B cell (primary cell): ENCODE results near the gene BICDL2.

ENCODE experiments used
- CTCF ChIP-seq: fragments of 200-600 bp; IDR thresholded peaks from one replicate; pipeline ENCODE4 v1.8.0; 2022; ENCODE audit warnings: antibody characterized with exemption, mild to moderate bottlenecking
- EZH2 ChIP-seq: IDR thresholded peaks from 2 replicates; pipeline ENCODE4 v1.6.1; 2012; ENCODE audit warnings: borderline replicate concordance, low read depth, mild to moderate bottlenecking, moderate library complexity, low read length; ENCODE audit not compliant: insufficient read depth, poor library complexity, severe bottlenecking

- no peak for TF ChIP-seq CTCF
- TF ChIP-seq EZH2 = no peak
Measured at GRCh38 chr16:3013998-3014690, 22.6 kb downstream of the BICDL2 start.
